Astrocyte of the cerebellum (primary cell): Measurements from ENCODE around the gene DUT.
A peak's percentile ranks its signal among the peaks of the same experiment; 100 is the strongest.

Experiments used
- DNase-seq: peaks from one replicate; pipeline ENCODE4 v3.0.0-alpha.2; 2011; ENCODE audit warnings: low read depth
- H3K4me3 ChIP-seq: 2 replicates; pipeline ENCODE4 v1.5.1; 2011; ENCODE audit warnings: mild to moderate bottlenecking, low read depth, low read length, moderate library complexity
- CTCF ChIP-seq: IDR thresholded peaks from 2 replicates; pipeline ENCODE4 v1.5.1; 2012; ENCODE audit warnings: low read length, low read depth, moderate library complexity, mild to moderate bottlenecking; ENCODE audit errors: missing control alignments
- in situ Hi-C: cut with HindIII; loops from 2 replicates; pipeline ENCODE4 v1.10.0; 2017; ENCODE audit warnings: low sequenced_read_pairs

Gene DUT

DNA sequence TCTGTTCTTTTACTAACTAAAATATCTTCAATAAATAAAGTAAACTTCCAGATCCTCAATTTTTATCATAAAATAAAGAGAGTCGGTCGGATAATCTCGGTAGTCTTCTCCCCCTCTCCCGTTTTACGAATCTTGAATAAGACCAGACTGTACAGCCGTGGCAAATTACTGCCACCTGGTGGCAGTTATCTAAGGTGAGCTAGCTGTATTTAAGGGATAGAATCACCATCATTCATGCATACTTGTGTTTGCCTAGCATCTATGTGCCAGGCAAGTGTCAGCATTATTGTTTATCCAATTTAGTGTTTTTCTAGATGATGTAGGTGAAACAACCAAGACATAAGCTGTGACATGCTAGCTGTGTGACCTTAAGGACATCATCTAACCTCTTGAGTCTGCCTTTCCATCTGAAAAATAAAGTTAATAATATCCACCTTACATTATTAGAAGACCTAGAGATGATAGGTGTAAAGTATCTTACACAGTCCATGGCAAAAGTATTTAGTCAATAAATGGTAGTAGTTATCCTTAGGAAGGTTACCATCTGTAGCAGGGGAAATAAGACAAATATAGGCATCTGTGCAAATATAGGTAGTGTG lies 21.3 kb downstream of the DUT start:
- peak; percentile 83 for TF ChIP-seq CTCF
- peak; percentile 52 for DNase-seq
- in situ Hi-C loops = no loop called here
- H3K4me3 ChIP-seq = no peak overlapping the region

- H3K4me3 ChIP-seq = no peak overlapping the region
- TF ChIP-seq CTCF = no peak
- no peak for DNase-seq
- in situ Hi-C loops = no loop called here
Measured at GRCh38 chr15:48354694-48355303, 23.6 kb downstream of the DUT start.

- in situ Hi-C loops = no loop called here
- DNase-seq = no peak
- no peak for TF ChIP-seq CTCF
Measured at GRCh38 chr15:48355377-48355776, 24.1 kb downstream of the DUT start.

GRCh38 chr15:48358229-48359152 lies 27.3 kb downstream of the DUT start:
- H3K4me3 ChIP-seq = no peak overlapping the region
- peak; percentile 26 for DNase-seq
- TF ChIP-seq CTCF = peak; percentile 23
- in situ Hi-C loops = no loop called here

More at GRCh38 chr15:48355377-48355776, 24.1 kb downstream of the DUT start:
- H3K4me3 ChIP-seq = no peak overlapping the region

DNA sequence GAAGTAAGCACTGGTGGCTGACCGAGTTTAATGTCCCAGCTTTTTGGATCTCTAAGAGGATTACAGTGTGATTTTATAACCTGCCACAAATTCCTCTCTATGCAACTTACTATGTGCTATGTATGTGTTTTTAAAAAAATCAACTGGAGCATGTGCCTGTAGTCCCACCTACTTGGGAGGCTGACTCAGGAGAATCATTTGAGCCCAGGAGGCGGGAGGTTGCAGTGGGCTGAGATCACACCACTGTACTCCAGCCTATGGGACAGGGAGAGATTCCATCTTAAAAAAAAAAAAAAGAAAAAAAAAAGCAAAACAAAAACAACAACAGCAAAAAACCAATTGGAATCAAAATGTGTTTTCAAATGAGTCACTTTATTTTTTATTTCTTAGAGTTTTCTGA lies 29.6 kb downstream of the DUT start:
- no peak for DNase-seq
- no peak overlapping the region for H3K4me3 ChIP-seq
- in situ Hi-C loops = no loop called here
- TF ChIP-seq CTCF = no peak

DNA sequence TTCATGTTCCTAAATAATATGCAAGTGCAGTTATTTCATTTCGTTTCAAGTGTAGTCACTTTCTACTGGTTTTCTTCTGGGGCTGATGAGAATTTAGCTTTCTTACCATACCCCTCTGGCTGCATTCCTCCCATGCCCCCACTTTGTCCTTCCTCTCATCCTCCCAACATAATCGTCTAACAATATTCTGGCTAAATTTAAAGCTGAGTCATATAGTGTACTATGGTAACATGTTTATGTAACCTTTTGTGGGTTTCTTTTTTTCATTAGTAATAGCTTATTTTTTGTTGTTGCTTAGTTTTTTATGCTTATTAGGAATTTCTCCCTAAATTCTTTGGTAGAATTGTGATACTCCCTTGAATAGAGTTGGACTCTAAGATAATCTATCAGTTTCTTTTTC lies 30.5 kb downstream of the DUT start:
- in situ Hi-C loops = no loop called here
- TF ChIP-seq CTCF = no peak
- DNase-seq = no peak
- H3K4me3 ChIP-seq = no peak overlapping the region
